Mesothelial cell of epicardium (in vitro differentiated cells): ENCODE measurements around the gene SMIM17. TPM values are rescaled to one million over a fixed set of nuclear protein-coding genes. Genes with fewer than 3 reads are reported as not detected.

Experiments used
- DNase-seq, 2 experiments: peaks; one replicate each; pipeline ENCODE4 v3.0.0; 2021; ENCODE audit warnings: low spot score in 2 of 2; ENCODE audit not compliant: unreplicated experiment in 2 of 2
- H3K27ac Mint-ChIP-seq: 2 replicates; pipeline ENCODE4 v1.8.0; 2021; ENCODE audit warnings: mixed read lengths
- H3K27me3 Mint-ChIP-seq: 2 replicates; pipeline ENCODE4 v1.8.0; 2021; ENCODE audit warnings: low read depth, mixed read lengths
- H3K36me3 Mint-ChIP-seq: 2 replicates; pipeline ENCODE4 v1.8.0; 2021; ENCODE audit warnings: mixed read lengths
- H3K4me1 Mint-ChIP-seq: 2 replicates; pipeline ENCODE4 v1.8.0; 2021; ENCODE audit warnings: mixed read lengths
- H3K4me3 Mint-ChIP-seq: 2 replicates; pipeline ENCODE4 v1.8.0; 2021; ENCODE audit warnings: mild to moderate bottlenecking, moderate library complexity, mixed read lengths
- H3K9me3 Mint-ChIP-seq: 2 replicates; pipeline ENCODE4 v1.8.0; 2021; ENCODE audit warnings: mixed read lengths
- CTCF ChIP-seq: fragments of 200-600 bp; sonication (generic); IDR thresholded peaks from one replicate; pipeline ENCODE4 v1.5.0; 2021; ENCODE audit warnings: antibody characterized with exemption; ENCODE audit not compliant: unreplicated experiment
- total RNA-seq: library from RNA; stranded (reverse); gene quantifications from 3 replicates; pipeline ENCODE4 v1.2.1, GENCODE V29; 2021

The SMIM17 gene
- total RNA-seq, 1 donor from 2014 or later: 2.6 TPM

DNA sequence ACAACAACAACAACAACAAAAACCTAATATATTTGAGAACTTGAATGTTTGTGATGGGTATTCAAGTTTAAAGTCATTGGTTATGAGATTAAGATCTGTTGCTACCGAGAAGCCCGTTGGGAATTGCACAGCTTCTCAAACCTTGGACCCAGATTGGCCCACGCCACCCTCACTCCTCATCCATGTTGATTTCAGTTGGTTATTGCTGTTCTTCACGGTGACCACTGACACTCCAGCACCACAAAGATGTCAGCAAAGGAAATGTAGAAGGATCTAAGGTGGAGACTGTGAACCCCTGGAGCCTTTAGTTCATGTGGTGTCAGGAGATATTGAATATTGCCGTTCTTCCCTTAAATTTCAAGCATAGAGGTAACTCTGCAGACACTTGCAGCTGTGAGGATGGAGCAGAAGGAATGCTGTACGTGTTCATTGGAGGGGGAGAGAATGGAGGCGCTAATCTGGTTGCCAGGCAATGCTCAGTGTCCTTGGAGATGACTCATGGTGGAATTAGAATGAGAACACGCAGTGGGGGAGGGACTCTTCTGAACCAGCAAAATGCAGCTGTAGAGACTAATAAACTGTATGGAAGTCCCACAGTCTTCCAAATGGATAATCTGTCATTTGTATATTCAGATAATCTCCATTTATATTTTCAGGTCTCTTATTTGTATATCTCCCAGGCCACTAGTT, 49.4 kb downstream of the SMIM17 start:
- Mint-ChIP-seq H3K27ac (no peak overlapping the region), H3K27me3 (no peaks in the 10 kb centered on the region), H3K9me3 (peaks cover 40% of the 10 kb centered on the region), H3K36me3 (no peaks in the 10 kb centered on the region), H3K4me1 (no peaks in the 10 kb centered on the region), H3K4me3 (no peak overlapping the region)
- no peak for DNase-seq
- no peak for TF ChIP-seq CTCF

DNA sequence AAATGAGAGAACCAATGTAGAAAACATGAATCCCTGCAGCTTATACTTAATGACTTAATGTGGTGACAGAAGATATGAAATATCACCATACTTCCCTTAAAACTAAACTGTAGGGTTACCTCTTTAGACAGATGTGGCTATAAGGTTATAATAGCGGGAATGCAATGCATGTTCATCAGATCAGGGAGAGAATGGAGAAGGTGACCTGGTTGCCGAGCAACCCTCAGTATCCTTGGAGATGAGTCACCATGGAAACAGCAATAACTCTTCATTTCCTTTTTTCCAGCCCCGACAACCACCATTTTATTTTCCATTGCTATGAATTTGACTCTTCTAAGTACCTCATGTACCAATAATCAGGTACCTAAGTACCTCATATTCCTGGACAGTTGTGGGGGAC, 56.6 kb downstream of the SMIM17 start:
- Mint-ChIP-seq H3K36me3 (peaks cover 4% of the 10 kb centered on the region), H3K9me3 (peaks cover 54% of the 10 kb centered on the region), H3K27me3 (no peaks in the 10 kb centered on the region), H3K4me1 (no peaks in the 10 kb centered on the region), H3K4me3 (no peak overlapping the region), H3K27ac (no peak overlapping the region)
- DNase-seq: no peak
- no peak for TF ChIP-seq CTCF

- no peak for TF ChIP-seq CTCF
- Mint-ChIP-seq H3K27me3 (no peaks in the 10 kb centered on the region), H3K36me3 (peaks cover 8% of the 10 kb centered on the region), H3K27ac (no peak overlapping the region), H3K9me3 (peaks cover 63% of the 10 kb centered on the region), H3K4me1 (no peaks in the 10 kb centered on the region), H3K4me3 (no peak overlapping the region)
- no peak for DNase-seq
Measured at GRCh38 chr19:56701895-56702294, 58.9 kb downstream of the SMIM17 start.

- TF ChIP-seq CTCF: no peak
- Mint-ChIP-seq H3K9me3 (peaks cover 65% of the 10 kb centered on the region), H3K27ac (no peak overlapping the region), H3K4me1 (no peaks in the 10 kb centered on the region), H3K27me3 (no peaks in the 10 kb centered on the region), H3K36me3 (peaks cover 4% of the 10 kb centered on the region), H3K4me3 (no peak overlapping the region)
- no peak for DNase-seq
Measured at GRCh38 chr19:56705939-56706338, 63.0 kb downstream of the SMIM17 start.

Other genes starting within 250 kb of the SMIM17 start
- 5.1 to 5.6 TPM (median 5.1 TPM) in 3 replicates for gene ZNF582, start 249.6 kb upstream of the SMIM17 start, total RNA-seq
- gene ZNF583, start 238.8 kb upstream of the SMIM17 start, total RNA-seq: 9.1 to 10.1 TPM (median 9.9 TPM) in 3 replicates
- gene ZNF667, start 165.8 kb upstream of the SMIM17 start, total RNA-seq: not detected in 3 replicates
- gene ZNF471, start 135.3 kb upstream of the SMIM17 start, total RNA-seq: not detected in 3 replicates
- 10.2 to 10.7 TPM (median 10.5 TPM) in 3 replicates for gene ZFP28, start 104.2 kb upstream of the SMIM17 start, total RNA-seq
- 4.7 to 6.1 TPM (median 5.4 TPM) in 3 replicates for gene ZNF470, start 75.7 kb upstream of the SMIM17 start, total RNA-seq
- gene ZNF71, start 47.9 kb upstream of the SMIM17 start, total RNA-seq: 17.5 to 19.5 TPM (median 18.0 TPM) in 3 replicates
- 0.07 to 0.34 TPM in 2 of 3 replicates, not detected in the other for gene ZNF835, start 28.6 kb downstream of the SMIM17 start, total RNA-seq
- not detected in 3 replicates for gene PEG3, start 197.6 kb downstream of the SMIM17 start, total RNA-seq
- not detected in 3 replicates for gene ZIM2, start 197.6 kb downstream of the SMIM17 start, total RNA-seq